HL-60 (cell line): Measurements from ENCODE around the gene GAS2L2.
"Not testable (repeated sequence)": the region's sequence is repeated elsewhere in the genome, so short reads cannot be mapped to it uniquely, and the experiment has no call there.

Source experiments
- DNase-seq, 2 experiments: peaks; one replicate each; pipeline ENCODE4 v3.0.0-alpha.2; 2010 to 2020; ENCODE audit warnings: low read depth in 1 of 2, low spot score in 1 of 2
- H3K27ac ChIP-seq: fragments of 250-450 bp; sonication (Bioruptor Pico); replicated peaks from 2 replicates; pipeline ENCODE4 v1.5.1; 2020; ENCODE audit warnings: mild to moderate bottlenecking, moderate library complexity
- H3K27me3 ChIP-seq: fragments of 250-450 bp; sonication (Bioruptor Pico); 2 replicates; pipeline ENCODE4 v1.5.1; 2021; ENCODE audit warnings: mild to moderate bottlenecking, moderate library complexity; ENCODE audit not compliant: insufficient read depth, poor library complexity, severe bottlenecking
- H3K4me3 ChIP-seq: replicated peaks from 2 replicates; pipeline ENCODE4 v1.5.1; 2011; ENCODE audit warnings: mild to moderate bottlenecking, control low read depth, low read length; ENCODE audit not compliant: insufficient read depth
- CTCF ChIP-seq: IDR thresholded peaks from one replicate; pipeline ENCODE4 v1.5.1; 2011; ENCODE audit warnings: low read length, control low read depth, inconsistent platforms; ENCODE audit not compliant: insufficient read depth
- GABPA ChIP-seq: IDR thresholded peaks from 2 replicates; pipeline ENCODE4 v1.6.1; 2012; ENCODE audit warnings: low read depth
- POLR2AphosphoS5 ChIP-seq: IDR thresholded peaks from 2 replicates; pipeline ENCODE4 v1.6.1; 2012; ENCODE audit warnings: low read depth
- REST ChIP-seq: IDR thresholded peaks from 2 replicates; pipeline ENCODE4 v1.6.1; 2012; ENCODE audit warnings: low read depth; ENCODE audit not compliant: insufficient replicate concordance
- SPI1 ChIP-seq: IDR thresholded peaks from 2 replicates; pipeline ENCODE4 v1.6.1; 2012; ENCODE audit warnings: low read depth, mild to moderate bottlenecking, borderline replicate concordance

GAS2L2 gene

GRCh38 chr17:35752471-35752870, 568 bp downstream of the GAS2L2 start:
- no peak overlapping the region for H3K4me3 ChIP-seq
- TF ChIP-seq GABPA, result no peak
- no peak for TF ChIP-seq CTCF
- TF ChIP-seq REST, result no peak
- no peak for TF ChIP-seq POLR2AphosphoS5
- TF ChIP-seq SPI1, result no peak

GRCh38 chr17:35751541-35751940, 1.5 kb downstream of the GAS2L2 start:
- not testable (repeated sequence) for DNase-seq, H3K4me3 ChIP-seq, H3K27ac ChIP-seq
- H3K27me3 ChIP-seq, result peaks cover 28% of the 10 kb centered on the region

More at GRCh38 chr17:35752471-35752870, 568 bp downstream of the GAS2L2 start:
- Histone ChIP-seq H3K27ac (no peak overlapping the region), H3K27me3 (peaks cover 28% of the 10 kb centered on the region)
- DNase-seq, result no peak

GRCh38 chr17:35750526-35751395, 2.3 kb downstream of the GAS2L2 start:
- H3K27me3 ChIP-seq, result peaks cover 28% of the 10 kb centered on the region
- DNase-seq, result no peak
- no peak overlapping the region for H3K27ac ChIP-seq
- TF ChIP-seq POLR2AphosphoS5, result no peak
- TF ChIP-seq REST, result no peak
- no peak for TF ChIP-seq CTCF
- TF ChIP-seq SPI1, result no peak
- no peak overlapping the region for H3K4me3 ChIP-seq

GRCh38 chr17:35749560-35750412, 3.3 kb downstream of the GAS2L2 start:
- Histone ChIP-seq H3K27ac (no peak overlapping the region), H3K4me3 (no peak overlapping the region), H3K27me3 (peaks cover 28% of the 10 kb centered on the region)
- DNase-seq, result no peak
- no peak for TF ChIP-seq GABPA
